ENCODE measurements around the gene TIAM1. TPM values are rescaled to one million over a fixed set of nuclear protein-coding genes. Genes with fewer than 3 reads are reported as not detected.

TIAM1 gene
- total and polyA plus RNA-seq, 2 of the 8 experiments (the other 6 are each of a cell fraction or from before 2014, with no cell fraction given): 10.1 to 30.7 TPM

DNA sequence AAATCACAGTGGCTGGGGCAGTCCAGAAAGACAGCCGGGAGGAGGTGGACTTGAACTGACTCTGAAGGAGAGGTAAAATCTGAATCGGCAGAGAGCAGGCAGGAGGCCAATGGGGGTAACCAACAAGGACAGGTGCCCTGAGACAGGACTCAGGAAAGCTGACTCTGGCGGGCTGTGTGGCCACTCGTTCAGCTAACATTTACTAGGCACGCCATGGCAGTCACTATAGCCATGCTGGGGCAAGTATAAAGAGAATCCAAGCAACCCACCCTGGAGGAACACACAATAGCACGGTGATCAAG is 7.4 kb downstream of the TIAM1 start:
- H3K9me3 ChIP-seq (ENCODE audit: insufficient read depth in 2 of 2, low read depth in 1 of 2, low read length in 1 of 2): no peaks in the 10 kb centered on the region; a peak in 1 of 4 replicates
- 97% methylated on average over 6 of the region's 6 CpGs; no CpG with 5 or more reads in 1 of the 2 experiments for WGBS, 2 experiments (ENCODE audit: extremely low coverage in 1 of 2, insufficient coverage in 1 of 2, insufficient read length in 1 of 2, insufficient replicate concordance in 2 of 2, low coverage in 1 of 2, low lambda C conversion rate in 2 of 2, missing lambda C conversion rate in 1 of 2)
- TF ChIP-seq SP2 (IDR thresholded peaks at IDR 0.05; ENCODE audit: low read length) (no peak), CTBP2 (IDR thresholded peaks at IDR 0.05; ENCODE audit: borderline replicate concordance, insufficient read depth, insufficient read length, low read length) (no peak), YY1 (IDR thresholded peaks at IDR 0.05; ENCODE audit: low read depth, low read length) (no peak), ASH2L (IDR thresholded peaks at IDR 0.05; ENCODE audit: low read length) (no peak), JUND (IDR thresholded peaks at IDR 0.05; ENCODE audit: low read length) (no peak), TAF1 (IDR thresholded peaks at IDR 0.05; ENCODE audit: low read depth, low read length) (no peak), SP1 (IDR thresholded peaks at IDR 0.05; ENCODE audit: low read depth, low read length) (no peak), SP4 (IDR thresholded peaks at IDR 0.05; ENCODE audit: low read length) (no peak), BACH1 (IDR thresholded peaks at IDR 0.05; ENCODE audit: low read length) (no peak), CBX8 (IDR thresholded peaks at IDR 0.05; ENCODE audit: borderline replicate concordance, low read depth, low read length) (no peak), NANOG (IDR thresholded peaks at IDR 0.05; ENCODE audit: insufficient read depth, low read depth, low read length, poor library complexity, severe bottlenecking) (no peak), KDM4A (IDR thresholded peaks at IDR 0.05; ENCODE audit: low read depth, low read length, severe bottlenecking) (no peak)
- H2BK15ac ChIP-seq (ENCODE audit: low read length): no peak overlapping the region
- no peak overlapping the region for H3K9ac ChIP-seq (replicated peaks in 1 of 4; ENCODE audit: extremely low read depth in 1 of 4, low read depth in 3 of 4, low read length in 3 of 4)
- H4K8ac ChIP-seq (ENCODE audit: extremely low read depth, insufficient read depth, low read length): no peak overlapping the region
- H4K5ac ChIP-seq (ENCODE audit: insufficient read length, low read depth, low read length): no peak overlapping the region
- no peak overlapping the region; the same call in 1 of the 2 replicates for H2BK5ac ChIP-seq (ENCODE audit: low read depth, low read length)
- peaks cover 0 to 6% of the 10 kb centered on the region in 2 experiments; a peak in 1 of 4 replicates for H3K79me2 ChIP-seq (ENCODE audit: control insufficient read depth in 1 of 2, insufficient read depth in 2 of 2, low read length in 2 of 2)
- H3K4me3 ChIP-seq (ENCODE audit: extremely low read depth in 1 of 4, insufficient read depth in 2 of 4, low read depth in 3 of 4, low read length in 4 of 4): no peak overlapping the region
- no peaks in the 10 kb centered on the region for H3K36me3 ChIP-seq (ENCODE audit: control insufficient read depth in 2 of 4, insufficient read depth in 4 of 4, low read length in 3 of 4)
- H3K23me2 ChIP-seq (ENCODE audit: low read depth, low read length): no peaks in the 10 kb centered on the region
- POLR2A ChIA-PET (ENCODE audit: partially characterized antibody): interaction anchor here (0.8 kb wide), 1 partner anchor 334 kb away, joined by 3 read pairs; no protein-coding TSS in a partner anchor
- FAIRE-seq (no peak), DNase-seq (ENCODE audit: low read depth in 1 of 2, low spot score in 2 of 2) (no peak)
- no peaks in the 10 kb centered on the region for H3K27me3 ChIP-seq (replicated peaks in 1 of 4; ENCODE audit: control insufficient read depth in 3 of 4, extremely low read depth in 1 of 4, insufficient read depth in 3 of 4, low read length in 3 of 4)
- H2BK20ac ChIP-seq (ENCODE audit: low read length): no peak overlapping the region
- CTCF ChIA-PET (ENCODE audit: partially characterized antibody): interaction anchor here (1.9 kb wide), 1 partner anchor 11 kb away, joined by 7 read pairs; no protein-coding TSS in a partner anchor
- H3K14ac ChIP-seq (ENCODE audit: insufficient read length): no peak overlapping the region
- no peaks in the 10 kb centered on the region for H4K20me1 ChIP-seq (replicated peaks in 1 of 2; ENCODE audit: control insufficient read depth in 1 of 2, insufficient read depth in 2 of 2, low read length in 2 of 2)
- H2AFZ ChIP-seq (ENCODE audit: low read length): no peak overlapping the region
- no peak overlapping the region for H3K23ac ChIP-seq (ENCODE audit: insufficient read length)
- H3K4ac ChIP-seq (replicated peaks; ENCODE audit: insufficient read length, low read depth, low read length): no peak overlapping the region
- no peak overlapping the region for H2BK120ac ChIP-seq (replicated peaks; ENCODE audit: low read depth, low read length)
- H2AK5ac ChIP-seq (ENCODE audit: low read depth, low read length): no peak overlapping the region
- peaks cover 3% of the 10 kb centered on the region; the same call in 1 of the 2 replicates for H3K79me1 ChIP-seq (ENCODE audit: low read depth, low read length)
- H3K56ac ChIP-seq (replicated peaks; ENCODE audit: insufficient read length, low read depth, low read length): no peak overlapping the region
- H2BK12ac ChIP-seq (ENCODE audit: low read depth, low read length): no peak overlapping the region
- H4K91ac ChIP-seq (replicated peaks; ENCODE audit: insufficient read length, low read length): no peak overlapping the region
- no peak overlapping the region for H3K27ac ChIP-seq (ENCODE audit: low read depth, low read length)
- peaks cover 0 to 4% (median 1%) of the 10 kb centered on the region in 4 experiments; a peak in 3 of 7 replicates for H3K4me1 ChIP-seq (replicated peaks in 1 of 4; ENCODE audit: control insufficient read depth in 3 of 4, insufficient read depth in 4 of 4, low read length in 3 of 4)
- H3K4me2 ChIP-seq (ENCODE audit: insufficient read depth in 1 of 2, low read depth in 2 of 2, low read length in 2 of 2): no peak overlapping the region
- H3K18ac ChIP-seq (ENCODE audit: extremely low read depth, low read length): no peak overlapping the region
